Measurements from ENCODE around the gene NR6A1. TPM values are rescaled to one million over a fixed set of nuclear protein-coding genes. Genes with fewer than 3 reads are reported as not detected.

NR6A1 gene
- total and polyA plus RNA-seq, 2 experiments from 2014 or later = 44.2 to 139 TPM

- TF ChIP-seq ZNF462 (CRISPR knock-in tag; IDR thresholded peaks at IDR 0.05) = no peak
- no peak for TF ChIP-seq NANOG (IDR thresholded peaks at IDR 0.05; ENCODE audit: borderline replicate concordance)
- TF ChIP-seq CTCF (conservative IDR thresholded peaks at IDR 0.05; ENCODE audit: low read depth in 2 of 2) = no peak
- no peak for TF ChIP-seq POLR2AphosphoS5 (IDR thresholded peaks at IDR 0.05; ENCODE audit: low read depth)
- no peak for TF ChIP-seq STAT1 (IDR thresholded peaks at IDR 0.05; ENCODE audit: unreplicated experiment)
- no peak for TF ChIP-seq REST (IDR thresholded peaks at IDR 0.05; ENCODE audit: unreplicated experiment)
- TF ChIP-seq ETS1 (IDR thresholded peaks at IDR 0.05) = no peak
- TF ChIP-seq JUNB (IDR thresholded peaks at IDR 0.05; ENCODE audit: unreplicated experiment) = no peak
- no peak for TF ChIP-seq EZH2phosphoT487 (IDR thresholded peaks at IDR 0.05; ENCODE audit: unreplicated experiment)
- TF ChIP-seq EZH2 (IDR thresholded peaks at IDR 0.05; ENCODE audit: low read depth, unreplicated experiment) = no peak
- no peak for TF ChIP-seq ZNF331 (CRISPR knock-in tag; IDR thresholded peaks at IDR 0.05; ENCODE audit: low read depth)
- no peak for TF ChIP-seq ZNF114 (CRISPR knock-in tag; IDR thresholded peaks at IDR 0.05)
Observed at GRCh38 chr9:124521142-124521541, 250.0 kb downstream of the NR6A1 start (continued).
